Astrocyte of the cerebellum (primary cell): ENCODE data around the gene SLC35G6.
"Not testable (repeated sequence)": the region's sequence is repeated elsewhere in the genome, so short reads cannot be mapped to it uniquely, and the experiment has no call there.

Source experiments
- DNase-seq: peaks from one replicate; pipeline ENCODE4 v3.0.0-alpha.2; 2011; ENCODE audit warnings: low read depth
- H3K4me3 ChIP-seq: 2 replicates; pipeline ENCODE4 v1.5.1; 2011; ENCODE audit warnings: mild to moderate bottlenecking, low read depth, low read length, moderate library complexity
- in situ Hi-C: cut with HindIII; loops from 2 replicates; pipeline ENCODE4 v1.10.0; 2017; ENCODE audit warnings: low sequenced_read_pairs
- TF ChIP-seq, protein P1 (sequence below): IDR thresholded peaks from 2 replicates; pipeline ENCODE4 v1.5.1; 2012; ENCODE audit warnings: low read length, low read depth, moderate library complexity, mild to moderate bottlenecking; ENCODE audit errors: missing control alignments

The SLC35G6 gene

DNA sequence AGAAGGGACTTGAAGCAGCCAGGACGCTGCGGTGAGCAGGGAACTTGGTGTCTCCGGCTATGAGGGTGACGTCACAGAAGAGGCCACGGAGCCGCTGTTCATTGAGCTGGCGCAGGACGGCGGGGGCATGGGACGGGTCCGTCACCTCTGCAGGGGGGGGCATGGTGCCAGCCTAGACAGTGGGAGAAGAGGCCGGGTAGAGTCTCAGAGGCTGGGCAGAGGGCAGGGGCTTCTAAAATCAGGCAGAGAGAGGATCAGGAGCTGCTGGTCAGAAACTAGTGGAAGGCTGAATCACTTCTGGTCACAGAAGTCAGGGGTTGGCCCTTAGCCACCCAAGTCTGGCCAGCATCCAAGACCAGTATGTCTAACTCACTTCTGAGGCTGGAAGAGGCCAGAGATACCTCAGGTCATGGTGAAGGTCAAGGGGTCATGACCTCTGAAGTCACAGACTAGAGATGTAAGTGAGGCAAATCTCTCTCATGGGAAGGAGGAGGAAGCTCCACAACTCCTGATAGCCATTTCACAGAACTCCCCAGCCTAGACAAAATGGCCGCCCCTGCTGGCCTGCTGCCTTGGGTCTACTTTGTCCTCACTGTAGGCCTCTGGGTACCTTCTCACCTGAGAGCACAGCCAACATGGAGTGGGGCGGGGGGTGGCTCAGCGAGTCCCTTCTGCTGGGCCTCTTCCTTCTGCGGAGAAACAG is 14.5 kb upstream of the SLC35G6 start:
- DNase-seq, result no peak
- in situ Hi-C loops, result no loop called here
- TF ChIP-seq, protein P1, sequence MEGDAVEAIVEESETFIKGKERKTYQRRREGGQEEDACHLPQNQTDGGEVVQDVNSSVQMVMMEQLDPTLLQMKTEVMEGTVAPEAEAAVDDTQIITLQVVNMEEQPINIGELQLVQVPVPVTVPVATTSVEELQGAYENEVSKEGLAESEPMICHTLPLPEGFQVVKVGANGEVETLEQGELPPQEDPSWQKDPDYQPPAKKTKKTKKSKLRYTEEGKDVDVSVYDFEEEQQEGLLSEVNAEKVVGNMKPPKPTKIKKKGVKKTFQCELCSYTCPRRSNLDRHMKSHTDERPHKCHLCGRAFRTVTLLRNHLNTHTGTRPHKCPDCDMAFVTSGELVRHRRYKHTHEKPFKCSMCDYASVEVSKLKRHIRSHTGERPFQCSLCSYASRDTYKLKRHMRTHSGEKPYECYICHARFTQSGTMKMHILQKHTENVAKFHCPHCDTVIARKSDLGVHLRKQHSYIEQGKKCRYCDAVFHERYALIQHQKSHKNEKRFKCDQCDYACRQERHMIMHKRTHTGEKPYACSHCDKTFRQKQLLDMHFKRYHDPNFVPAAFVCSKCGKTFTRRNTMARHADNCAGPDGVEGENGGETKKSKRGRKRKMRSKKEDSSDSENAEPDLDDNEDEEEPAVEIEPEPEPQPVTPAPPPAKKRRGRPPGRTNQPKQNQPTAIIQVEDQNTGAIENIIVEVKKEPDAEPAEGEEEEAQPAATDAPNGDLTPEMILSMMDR, result no peak
- no peak overlapping the region for H3K4me3 ChIP-seq

DNA sequence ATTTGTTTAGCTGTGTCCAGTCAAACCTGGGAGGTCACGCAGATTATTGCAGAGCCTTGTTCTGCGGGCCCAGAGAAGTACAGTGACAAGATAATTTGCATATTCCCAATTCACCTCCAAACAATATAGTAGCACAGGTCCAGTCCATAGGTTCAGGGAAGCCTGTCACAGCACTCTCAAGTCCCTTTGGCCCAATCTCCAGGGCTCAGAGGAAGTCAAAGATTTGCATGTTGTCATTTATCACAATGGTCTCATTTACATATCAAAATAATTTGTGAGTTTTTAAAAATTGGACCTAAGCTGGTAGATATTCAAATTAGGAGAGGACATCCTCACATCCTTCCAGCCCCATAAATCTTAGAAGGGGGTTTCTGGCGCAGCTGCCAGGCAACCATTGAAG is 13.7 kb upstream of the SLC35G6 start:
- in situ Hi-C loops, result no loop called here
- DNase-seq, result no peak
- TF ChIP-seq, protein P1, result no peak
- no peak overlapping the region for H3K4me3 ChIP-seq

GRCh38 chr17:7468290-7468689 is 13.0 kb upstream of the SLC35G6 start:
- in situ Hi-C loops, result no loop called here
- TF ChIP-seq, protein P1, result no peak
- DNase-seq, result no peak
- no peak overlapping the region for H3K4me3 ChIP-seq

DNA sequence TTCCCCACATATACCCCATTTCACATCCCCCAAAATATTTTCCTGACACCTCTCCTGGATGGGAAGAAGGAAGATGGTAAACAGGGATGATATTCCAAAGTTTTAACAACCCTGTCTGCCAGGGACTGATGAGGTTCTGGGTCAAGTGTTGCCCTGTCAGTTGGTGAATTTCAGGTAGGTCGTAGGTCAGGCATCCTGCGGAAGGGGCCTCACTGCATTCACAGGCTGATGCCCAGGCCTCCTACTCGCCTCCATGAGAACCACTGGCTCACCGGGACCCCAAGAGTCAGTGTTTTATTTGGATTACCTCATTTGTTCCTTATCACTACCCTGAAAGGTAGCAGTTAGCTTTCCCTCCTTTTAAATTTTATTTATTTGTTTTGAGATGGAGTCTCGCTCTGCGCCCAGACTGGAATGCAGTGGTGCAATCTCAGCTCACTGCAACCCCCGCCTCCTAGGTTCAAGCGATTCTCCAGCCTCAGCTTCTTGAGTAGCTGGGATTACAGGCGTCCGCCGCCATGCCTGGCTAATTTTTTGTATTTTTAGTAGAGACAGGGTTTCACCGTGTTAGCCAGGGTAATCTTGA is 12.3 kb upstream of the SLC35G6 start:
- in situ Hi-C loops, result no loop called here
- TF ChIP-seq, protein P1, result no peak
- H3K4me3 ChIP-seq, result no peak overlapping the region
- DNase-seq, result no peak

GRCh38 chr17:7469843-7470242 is 11.4 kb upstream of the SLC35G6 start:
- H3K4me3 ChIP-seq, DNase-seq, in situ Hi-C loops: not testable (repeated sequence)

- DNase-seq, H3K4me3 ChIP-seq, in situ Hi-C loops: not testable (repeated sequence)
These were observed 10.7 kb upstream of the SLC35G6 start for GRCh38 chr17:7470457-7470973.

DNA sequence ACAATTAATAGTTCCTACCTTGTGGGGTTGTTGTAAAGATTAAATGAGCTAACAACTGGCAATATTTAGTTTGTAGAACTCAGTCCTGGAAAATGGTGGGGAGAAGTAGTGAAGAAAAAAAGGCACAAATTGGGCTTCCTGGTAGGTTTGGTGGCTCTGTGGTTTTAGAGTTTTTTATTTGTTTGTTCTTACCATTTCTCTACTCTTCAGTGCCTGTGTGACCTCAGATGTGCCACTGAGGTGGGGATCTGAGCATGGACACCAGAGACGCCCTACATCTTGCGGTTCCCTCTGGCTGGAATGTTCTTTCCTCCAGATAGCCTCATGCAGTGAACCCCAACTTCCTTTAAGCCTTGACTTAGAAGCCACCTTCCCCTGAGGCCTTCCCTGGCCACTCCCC is 9.5 kb upstream of the SLC35G6 start:
- TF ChIP-seq, protein P1, result no peak
- no peak for DNase-seq
- H3K4me3 ChIP-seq, result no peak overlapping the region
- in situ Hi-C loops, result no loop called here

DNA sequence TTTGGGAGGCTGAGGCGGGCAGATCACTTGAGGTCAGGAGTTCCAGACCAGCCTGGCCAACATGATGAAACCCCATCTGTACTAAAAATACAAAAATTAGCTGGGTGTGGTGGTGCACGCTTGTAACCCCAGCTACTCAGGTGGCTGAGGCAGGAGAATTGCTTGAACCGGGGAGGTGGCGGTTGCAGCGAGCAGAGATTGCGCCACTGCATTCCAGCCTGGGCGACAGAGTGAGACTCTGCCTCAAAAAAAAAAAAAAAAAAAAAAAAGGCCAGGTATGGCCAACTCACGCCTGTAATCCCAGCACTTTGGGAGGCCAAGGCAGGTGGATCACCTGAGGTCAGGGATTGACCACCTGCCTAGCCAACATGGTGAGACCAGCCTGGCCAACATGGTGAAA is 6.5 kb upstream of the SLC35G6 start:
- not testable (repeated sequence) for H3K4me3 ChIP-seq, DNase-seq
- in situ Hi-C loops, result loop anchor here (5.0 kb wide), 3 partner anchors 42 to 87 kb away; no protein-coding TSS in a partner anchor
